SK-N-SH (cell line): Measurements from ENCODE around the gene IL27RA. TPM values are rescaled to one million over a fixed set of nuclear protein-coding genes. Genes with fewer than 3 reads are reported as not detected.

Source experiments
- CTCF ChIA-PET: fragments of 300-600, 350-600 bp; formaldehyde crosslinking; extraction: SDS; loops from one replicate; lab custom pipeline; 2021; lab: Yijun Ruan, JAX
- POLR2A ChIA-PET: fragments of 350-600 bp; sonication (Branson Sonifier 250); formaldehyde crosslinking; extraction: SDS; loops from one replicate; lab custom pipeline; 2020; ENCODE audit warnings: antibody characterized with exemption, inconsistent platforms; lab: Yijun Ruan, JAX
- DNase-seq: peaks from one replicate; pipeline ENCODE4 v3.0.0; 2012
- H2AFZ ChIP-seq: fragments of 200-600 bp; sonication (generic); 2 replicates; pipeline ENCODE4 v1.8.1; 2016; ENCODE audit warnings: antibody characterized with exemption, mild to moderate bottlenecking, low read depth
- H3F3A ChIP-seq: fragments of 200-600 bp; sonication (generic); replicated peaks from 2 replicates; pipeline ENCODE3; 2016; ENCODE audit warnings: antibody characterized with exemption, mild to moderate bottlenecking; ENCODE audit not compliant: insufficient read depth
- H3K27ac ChIP-seq, 2 experiments: fragments of 200-500 bp in 1 of 2; fragments of 200-600 bp in 1 of 2; sonication (Bioruptor generic) in 1 of 2; sonication (generic), shearing (Covaris generic) in 1 of 2; 2 replicates each; pipeline versions ENCODE4 v1.5.1 to v1.6.1; 2014 to 2016; ENCODE audit warnings: low read depth in 2 of 2, inconsistent platforms in 1 of 2, low read length in 1 of 2, mild to moderate bottlenecking in 1 of 2, mixed read lengths in 1 of 2
- H3K27me3 ChIP-seq: fragments of 200-600 bp; sonication (generic), shearing (Covaris generic); 2 replicates; pipeline ENCODE4 v1.6.1; 2016; ENCODE audit warnings: mixed run types; ENCODE audit not compliant: insufficient read depth
- H3K36me3 ChIP-seq, 2 experiments: fragments of 200-500 bp in 1 of 2; fragments of 200-600 bp in 1 of 2; sonication (Bioruptor generic) in 1 of 2; sonication (generic) in 1 of 2; replicated peaks in 1 of 2; 2 replicates each; pipeline versions ENCODE3 to v1.5.1; 2014 to 2016; ENCODE audit warnings: low read length in 1 of 2, mild to moderate bottlenecking in 1 of 2; ENCODE audit not compliant: insufficient read depth in 2 of 2, control insufficient read depth in 1 of 2
- H3K4me1 ChIP-seq, 2 experiments: fragments of 200-500 bp in 1 of 2; fragments of 200-600 bp in 1 of 2; sonication (Bioruptor generic) in 1 of 2; sonication (generic), shearing (Covaris generic) in 1 of 2; 2 replicates each; pipeline versions ENCODE4 v1.5.1 to v1.6.1; 2014 to 2016; ENCODE audit warnings: low read depth in 1 of 2, low read length in 1 of 2, mixed run types in 1 of 2; ENCODE audit not compliant: insufficient read depth in 2 of 2, control insufficient read depth in 1 of 2
- H3K4me2 ChIP-seq: fragments of 200-600 bp; sonication (generic), shearing (Covaris generic); 2 replicates; pipeline ENCODE4 v1.6.1; 2017; ENCODE audit warnings: mixed run types
- H3K4me3 ChIP-seq, 2 experiments: fragments of 200-500 bp in 1 of 2; fragments of 200-600 bp in 1 of 2; sonication (Bioruptor generic) in 1 of 2; sonication (generic), shearing (Covaris generic) in 1 of 2; 2 replicates each; pipeline versions ENCODE4 v1.5.1 to v1.8.1; 2014 to 2016; ENCODE audit warnings: low read depth in 2 of 2, inconsistent platforms in 1 of 2, low read length in 1 of 2, mild to moderate bottlenecking in 1 of 2, mixed read lengths in 1 of 2, moderate library complexity in 1 of 2
- H3K79me2 ChIP-seq: fragments of 200-600 bp; sonication (generic); 2 replicates; pipeline ENCODE4 v1.8.1; 2017; ENCODE audit warnings: mild to moderate bottlenecking; ENCODE audit not compliant: insufficient read depth
- H3K9ac ChIP-seq: fragments of 200-600 bp; sonication (generic); 2 replicates; pipeline ENCODE4 v1.6.1; 2017; ENCODE audit warnings: mixed run types
- H3K9me2 ChIP-seq: fragments of 200-600 bp; sonication (generic); 2 replicates; pipeline ENCODE4 v1.6.1; 2017; ENCODE audit warnings: mixed run types
- H3K9me3 ChIP-seq: fragments of 200-600 bp; sonication (generic); 2 replicates; pipeline ENCODE4 v1.6.1; 2017; ENCODE audit warnings: mixed run types, mild to moderate bottlenecking, moderate library complexity
- H4K20me1 ChIP-seq: fragments of 200-600 bp; sonication (generic); 2 replicates; pipeline ENCODE4 v1.6.1; 2017; ENCODE audit warnings: mild to moderate bottlenecking, mixed run types; ENCODE audit not compliant: insufficient read depth
- EP300 ChIP-seq, 2 experiments: IDR thresholded peaks; 2 replicates each; pipeline versions ENCODE4 v1.4.0 to v1.6.1; 2012; ENCODE audit warnings: borderline replicate concordance in 1 of 2, low read depth in 1 of 2, low read length in 1 of 2
- FOXM1 ChIP-seq: IDR thresholded peaks from 2 replicates; pipeline ENCODE4 v1.4.0; 2012; ENCODE audit warnings: low read depth, mild to moderate bottlenecking
- GATA2 ChIP-seq: sonication (generic); formaldehyde crosslinking; IDR thresholded peaks from 2 replicates; pipeline ENCODE4 v1.5.0; 2020; ENCODE audit warnings: mild to moderate bottlenecking, missing genetic modification reagents
- NFIC ChIP-seq: IDR thresholded peaks from 2 replicates; pipeline ENCODE4 v1.4.0; 2012; ENCODE audit warnings: borderline replicate concordance
- POLR2AphosphoS5 ChIP-seq: IDR thresholded peaks from 2 replicates; pipeline ENCODE4 v1.6.1; 2012; ENCODE audit warnings: low read depth, low read length
- RCOR1 ChIP-seq: fragments of 150-350 bp; IDR thresholded peaks from 2 replicates; pipeline ENCODE4 v1.6.1; 2017; ENCODE audit warnings: antibody characterized with exemption, low read length
- SMC3 ChIP-seq: IDR thresholded peaks from 2 replicates; pipeline ENCODE4 v1.6.1; 2012; ENCODE audit warnings: low read depth, low read length, improper control_type of control experiment
- TEAD4 ChIP-seq: IDR thresholded peaks from 2 replicates; pipeline ENCODE4 v1.4.0; 2012; ENCODE audit warnings: mild to moderate bottlenecking, borderline replicate concordance; ENCODE audit not compliant: insufficient read depth
- USF2 ChIP-seq: fragments of 150-350 bp; IDR thresholded peaks from 2 replicates; pipeline ENCODE4 v1.6.1; 2017; ENCODE audit warnings: antibody characterized with exemption, low read length, low read depth, borderline replicate concordance
- YY1 ChIP-seq: IDR thresholded peaks from 2 replicates; pipeline ENCODE4 v1.4.0; 2012; ENCODE audit warnings: low read depth, mild to moderate bottlenecking
- whole genome bisulfite sequencing: methylation state at CpG from one replicate; pipeline ENCODE4 v1.1.6; 2017; ENCODE audit warnings: low lambda C conversion rate; 5-methylcytosine and 5-hydroxymethylcytosine counted together
- polyA plus RNA-seq, 3 experiments: library from polyadenylated mRNA; depleted of rRNA; stranded (reverse); fragments of >200 nt; gene quantifications; 2 replicates each; pipeline ENCODE4 v1.2.3, GENCODE V29; 2012
- TF ChIP-seq, protein P1 (sequence below): IDR thresholded peaks from 2 replicates; pipeline ENCODE4; 2012
- TF ChIP-seq, protein P2 (sequence below): IDR thresholded peaks from 2 replicates; pipeline ENCODE4 v1.6.1; 2012; ENCODE audit warnings: mild to moderate bottlenecking, low read depth, low read length, moderate library complexity

IL27RA gene
- polyA plus RNA-seq, 1 of the 3 experiments (the other 2 are of a cell fraction) = 9.3 TPM

DNA sequence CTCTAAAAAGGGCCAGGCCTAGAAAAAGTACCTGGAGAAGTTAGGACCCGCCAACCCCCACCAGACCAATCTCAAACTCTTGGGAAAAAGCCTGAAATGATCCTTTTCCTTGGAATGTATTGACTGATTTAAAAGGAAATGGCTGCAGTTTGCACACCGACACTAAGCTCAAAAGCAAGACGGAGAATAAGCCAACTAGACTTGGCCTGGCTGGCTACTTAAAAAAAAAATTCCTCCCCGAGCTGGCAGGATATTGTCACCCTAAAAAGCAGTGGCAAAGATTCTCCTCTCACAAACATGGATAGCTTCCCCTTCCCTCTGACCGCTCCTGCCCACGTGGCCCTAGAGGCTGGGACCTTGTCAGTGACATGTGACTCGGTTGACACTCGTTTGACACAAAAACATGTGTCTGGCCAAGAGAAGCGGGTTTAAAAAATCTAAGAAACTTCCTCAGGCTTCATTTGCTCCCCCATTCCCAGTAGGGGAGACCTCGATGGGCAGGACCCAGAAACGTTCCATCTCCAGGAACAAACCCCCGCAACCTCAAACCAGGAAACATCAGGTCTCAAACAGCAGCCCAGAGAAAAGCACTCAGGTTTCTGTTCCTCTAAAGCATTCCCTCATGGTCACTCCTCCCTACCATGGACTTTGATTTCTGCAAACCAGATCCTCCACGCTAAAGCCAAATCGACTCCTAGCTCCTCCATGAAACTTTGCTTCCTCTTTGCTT, 26.8 kb upstream of the IL27RA start:
- Histone ChIP-seq H3K36me3 (peaks cover 0 to 6% of the 10 kb centered on the region in 2 experiments), H3K9me2 (no peaks in the 10 kb centered on the region), H3K27ac (peak overlapping the region in 1 of 2 experiments; percentile 94; a peak in 2 of 4 replicates), H2AFZ (no peak overlapping the region), H3K9ac (no peak overlapping the region), H3K79me2 (peaks cover 4% of the 10 kb centered on the region; the same call in 1 of the 2 replicates), H3K4me3 (0 out of 4 replicates have a peak overlapping the region, but pooled peaks of 1 of the 2 experiments have one; percentile 66), H3K4me1 (peaks cover 0 to 7% of the 10 kb centered on the region in 2 experiments; a peak in 1 of 4 replicates), H3K27me3 (no peaks in the 10 kb centered on the region), H3K4me2 (no peak overlapping the region; the same call in 1 of the 2 replicates), H4K20me1 (no peaks in the 10 kb centered on the region), H3F3A (peaks cover 17% of the 10 kb centered on the region), H3K9me3 (no peaks in the 10 kb centered on the region)
- POLR2A ChIA-PET = interaction anchor here (0.6 to 1.4 kb wide), 3 partner anchors 11 to 68 kb away, joined by 3 to 4 read pairs (median 3); no protein-coding TSS in a partner anchor
- TF ChIP-seq, protein P1, sequence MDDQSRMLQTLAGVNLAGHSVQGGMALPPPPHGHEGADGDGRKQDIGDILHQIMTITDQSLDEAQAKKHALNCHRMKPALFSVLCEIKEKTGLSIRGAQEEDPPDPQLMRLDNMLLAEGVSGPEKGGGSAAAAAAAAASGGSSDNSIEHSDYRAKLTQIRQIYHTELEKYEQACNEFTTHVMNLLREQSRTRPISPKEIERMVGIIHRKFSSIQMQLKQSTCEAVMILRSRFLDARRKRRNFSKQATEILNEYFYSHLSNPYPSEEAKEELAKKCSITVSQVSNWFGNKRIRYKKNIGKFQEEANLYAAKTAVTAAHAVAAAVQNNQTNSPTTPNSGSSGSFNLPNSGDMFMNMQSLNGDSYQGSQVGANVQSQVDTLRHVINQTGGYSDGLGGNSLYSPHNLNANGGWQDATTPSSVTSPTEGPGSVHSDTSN = no peak
- no peak for TF ChIP-seq USF2
- TF ChIP-seq TEAD4 = no peak
- TF ChIP-seq EP300 (IDR thresholded peaks at IDR 0.05; ENCODE audit: borderline replicate concordance in 1 of 2, low read depth in 1 of 2, low read length in 1 of 2) = no peak
- TF ChIP-seq NFIC = no peak
- no peak for TF ChIP-seq GATA2 (CRISPR knock-in tag)
- CTCF ChIA-PET = interaction anchor here (0.9 to 1.5 kb wide), 5 partner anchors 9 to 122 kb away, joined by 3 to 5 read pairs (median 4); partner anchors contain the start of gene IL27RA
- no peak for DNase-seq
- WGBS = 93% methylated on average over 14 of the region's 14 CpGs

GRCh38 chr19:14005349-14006084, 26.0 kb upstream of the IL27RA start:
- no peaks in the 10 kb centered on the region for H3K36me3 ChIP-seq
- no peaks in the 10 kb centered on the region for H3K9me2 ChIP-seq
- H3K9me3 ChIP-seq = no peaks in the 10 kb centered on the region
- H3K4me1 ChIP-seq = peaks cover 0 to 7% of the 10 kb centered on the region in 2 experiments; a peak in 1 of 4 replicates
- TF ChIP-seq RCOR1 = peak; percentile 92
- no peak for TF ChIP-seq FOXM1
- TF ChIP-seq SMC3 = no peak
- peak; percentile 71 for TF ChIP-seq YY1
- peak; percentile 21; the same call in 1 of the 2 replicates for TF ChIP-seq POLR2AphosphoS5
- TF ChIP-seq, protein P2, sequence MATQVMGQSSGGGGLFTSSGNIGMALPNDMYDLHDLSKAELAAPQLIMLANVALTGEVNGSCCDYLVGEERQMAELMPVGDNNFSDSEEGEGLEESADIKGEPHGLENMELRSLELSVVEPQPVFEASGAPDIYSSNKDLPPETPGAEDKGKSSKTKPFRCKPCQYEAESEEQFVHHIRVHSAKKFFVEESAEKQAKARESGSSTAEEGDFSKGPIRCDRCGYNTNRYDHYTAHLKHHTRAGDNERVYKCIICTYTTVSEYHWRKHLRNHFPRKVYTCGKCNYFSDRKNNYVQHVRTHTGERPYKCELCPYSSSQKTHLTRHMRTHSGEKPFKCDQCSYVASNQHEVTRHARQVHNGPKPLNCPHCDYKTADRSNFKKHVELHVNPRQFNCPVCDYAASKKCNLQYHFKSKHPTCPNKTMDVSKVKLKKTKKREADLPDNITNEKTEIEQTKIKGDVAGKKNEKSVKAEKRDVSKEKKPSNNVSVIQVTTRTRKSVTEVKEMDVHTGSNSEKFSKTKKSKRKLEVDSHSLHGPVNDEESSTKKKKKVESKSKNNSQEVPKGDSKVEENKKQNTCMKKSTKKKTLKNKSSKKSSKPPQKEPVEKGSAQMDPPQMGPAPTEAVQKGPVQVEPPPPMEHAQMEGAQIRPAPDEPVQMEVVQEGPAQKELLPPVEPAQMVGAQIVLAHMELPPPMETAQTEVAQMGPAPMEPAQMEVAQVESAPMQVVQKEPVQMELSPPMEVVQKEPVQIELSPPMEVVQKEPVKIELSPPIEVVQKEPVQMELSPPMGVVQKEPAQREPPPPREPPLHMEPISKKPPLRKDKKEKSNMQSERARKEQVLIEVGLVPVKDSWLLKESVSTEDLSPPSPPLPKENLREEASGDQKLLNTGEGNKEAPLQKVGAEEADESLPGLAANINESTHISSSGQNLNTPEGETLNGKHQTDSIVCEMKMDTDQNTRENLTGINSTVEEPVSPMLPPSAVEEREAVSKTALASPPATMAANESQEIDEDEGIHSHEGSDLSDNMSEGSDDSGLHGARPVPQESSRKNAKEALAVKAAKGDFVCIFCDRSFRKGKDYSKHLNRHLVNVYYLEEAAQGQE = no peak
- 88% methylated on average over 5 of the region's 50 CpGs for WGBS
- H3K27me3 ChIP-seq = no peaks in the 10 kb centered on the region
- peak overlapping the region; percentile 100 for H3K9ac ChIP-seq
- peak overlapping the region; percentile 82; the same call in 1 of the 2 replicates for H3K4me2 ChIP-seq
- ChIA-PET CTCF (interaction anchor here (0.9 to 1.5 kb wide), 5 partner anchors 10 to 123 kb away, joined by 3 to 5 read pairs (median 4); partner anchors contain the start of gene IL27RA), POLR2A (interaction anchor here (0.6 to 1.6 kb wide), 5 partner anchors 12 to 68 kb away, joined by 3 to 5 read pairs (median 3); partner anchors contain the start of gene IL27RA)
- H4K20me1 ChIP-seq = no peaks in the 10 kb centered on the region
- peak overlapping the region; percentile 61 to 66 for H3K4me3 ChIP-seq
- DNase-seq = peak; percentile 93
- H2AFZ ChIP-seq = peak overlapping the region; percentile 81; the same call in 1 of the 2 replicates
- H3F3A ChIP-seq = peaks cover 17% of the 10 kb centered on the region
- H3K79me2 ChIP-seq = peaks cover 4% of the 10 kb centered on the region; the same call in 1 of the 2 replicates
- peak overlapping the region; percentile 86 to 94 for H3K27ac ChIP-seq
